DOHH2 (cell line): ENCODE measurements around the gene MYCBP2.

Source experiments
- H3F3A ChIP-seq: fragments of 200-600 bp; sonication (generic), shearing (Covaris generic); 2 replicates; pipeline ENCODE4 v1.6.0; 2016; ENCODE audit warnings: antibody characterized with exemption, mild to moderate bottlenecking; ENCODE audit not compliant: control insufficient read depth, insufficient read depth
- H3K27ac ChIP-seq: fragments of 200-600 bp; sonication (generic); 2 replicates; pipeline ENCODE4 v1.5.1; 2014; ENCODE audit warnings: low read depth, mild to moderate bottlenecking, low read length, moderate library complexity
- H3K27me3 ChIP-seq: fragments of 200-600 bp; sonication (generic); 2 replicates; pipeline ENCODE4 v1.6.1; 2014; ENCODE audit warnings: mild to moderate bottlenecking, low read length, mixed read lengths; ENCODE audit not compliant: control insufficient read depth
- H3K36me3 ChIP-seq: fragments of 200-600 bp; sonication (generic); 2 replicates; pipeline ENCODE4 v1.6.1; 2014; ENCODE audit warnings: mild to moderate bottlenecking, low read length, moderate library complexity, mixed read lengths; ENCODE audit not compliant: control insufficient read depth
- H3K4me1 ChIP-seq: fragments of 200-600 bp; sonication (generic); 2 replicates; pipeline ENCODE4 v1.6.1; 2014; ENCODE audit warnings: mild to moderate bottlenecking, low read length, mixed read lengths; ENCODE audit not compliant: control insufficient read depth
- H3K4me2 ChIP-seq: fragments of 200-600 bp; sonication (generic); 2 replicates; pipeline ENCODE4 v1.6.0; 2014; ENCODE audit warnings: mild to moderate bottlenecking, low read length, moderate library complexity
- H3K4me3 ChIP-seq: fragments of 200-600 bp; sonication (generic); 2 replicates; pipeline ENCODE4 v1.5.1; 2014; ENCODE audit warnings: mild to moderate bottlenecking, low read length, mixed read lengths
- H3K79me2 ChIP-seq: fragments of 200-600 bp; sonication (generic); 2 replicates; pipeline ENCODE4 v1.6.1; 2014; ENCODE audit warnings: mild to moderate bottlenecking, low read length, mixed read lengths; ENCODE audit not compliant: control insufficient read depth
- H3K9me2 ChIP-seq: fragments of 200-600 bp; sonication (generic); replicated peaks from 2 replicates; pipeline ENCODE4 v1.6.1; 2014; ENCODE audit warnings: mild to moderate bottlenecking, low read length, mixed read lengths; ENCODE audit not compliant: control insufficient read depth
- H3K9me3 ChIP-seq: fragments of 200-600 bp; sonication (generic); 2 replicates; pipeline ENCODE4 v1.6.1; 2014; ENCODE audit warnings: antibody characterized with exemption, low read length, mixed read lengths; ENCODE audit not compliant: control insufficient read depth, insufficient read depth
- H4K20me1 ChIP-seq: fragments of 200-600 bp; sonication (generic); 2 replicates; pipeline ENCODE4 v1.6.0; 2014; ENCODE audit warnings: low read depth, mild to moderate bottlenecking, antibody characterized with exemption, low read length, moderate library complexity; ENCODE audit not compliant: control insufficient read depth, insufficient read depth
- CTCF ChIP-seq: fragments of 200-600 bp; sonication (generic); IDR thresholded peaks from one replicate; pipeline ENCODE4 v1.5.1; 2014; ENCODE audit warnings: antibody characterized with exemption, mild to moderate bottlenecking, low read depth, low read length; ENCODE audit not compliant: poor library complexity, severe bottlenecking
- EZH2phosphoT487 ChIP-seq: fragments of 200-600 bp; sonication (generic); IDR thresholded peaks from 2 replicates; pipeline ENCODE4 v1.6.1; 2017; ENCODE audit warnings: borderline replicate concordance, mild to moderate bottlenecking, antibody characterized with exemption, low read length, moderate library complexity, mixed read lengths

MYCBP2 gene

GRCh38 chr13:77239312-77239711 lies 87.6 kb downstream of the MYCBP2 start:
- no peaks in the 10 kb centered on the region for H4K20me1 ChIP-seq
- no peaks in the 10 kb centered on the region for H3K9me3 ChIP-seq
- no peaks in the 10 kb centered on the region for H3K79me2 ChIP-seq
- H3K36me3 ChIP-seq: peaks cover 39% of the 10 kb centered on the region
- H3K27ac ChIP-seq: no peak overlapping the region
- no peak overlapping the region for H3K4me3 ChIP-seq
- H3F3A ChIP-seq: no peaks in the 10 kb centered on the region
- H3K9me2 ChIP-seq: no peaks in the 10 kb centered on the region
- H3K4me1 ChIP-seq: no peaks in the 10 kb centered on the region
- H3K4me2 ChIP-seq: no peak overlapping the region
- H3K27me3 ChIP-seq: no peaks in the 10 kb centered on the region
- no peak for TF ChIP-seq EZH2phosphoT487
- no peak for TF ChIP-seq CTCF

- Histone ChIP-seq H3K9me2 (no peaks in the 10 kb centered on the region), H3K27me3 (no peaks in the 10 kb centered on the region), H3K36me3 (peaks cover 12% of the 10 kb centered on the region), H3F3A (no peaks in the 10 kb centered on the region), H3K4me2 (no peak overlapping the region), H3K27ac (no peak overlapping the region), H4K20me1 (no peaks in the 10 kb centered on the region), H3K79me2 (no peaks in the 10 kb centered on the region), H3K9me3 (no peaks in the 10 kb centered on the region), H3K4me3 (no peak overlapping the region), H3K4me1 (no peaks in the 10 kb centered on the region)
- no peak for TF ChIP-seq CTCF
- no peak for TF ChIP-seq EZH2phosphoT487
These were observed 91.4 kb downstream of the MYCBP2 start for GRCh38 chr13:77235456-77236022.

GRCh38 chr13:77233159-77233558 lies 93.7 kb downstream of the MYCBP2 start:
- H3K4me2 ChIP-seq: no peak overlapping the region
- TF ChIP-seq CTCF: no peak
- no peak for TF ChIP-seq EZH2phosphoT487
- H3K4me3 ChIP-seq: no peak overlapping the region
- H3K9me2 ChIP-seq: no peaks in the 10 kb centered on the region
- H3K27me3 ChIP-seq: no peaks in the 10 kb centered on the region
- no peaks in the 10 kb centered on the region for H4K20me1 ChIP-seq
- peaks cover 8% of the 10 kb centered on the region for H3K36me3 ChIP-seq
- H3K79me2 ChIP-seq: no peaks in the 10 kb centered on the region
- H3F3A ChIP-seq: no peaks in the 10 kb centered on the region
- H3K4me1 ChIP-seq: no peaks in the 10 kb centered on the region
- H3K27ac ChIP-seq: no peak overlapping the region
- H3K9me3 ChIP-seq: no peaks in the 10 kb centered on the region

- H3K4me3 ChIP-seq: no peak overlapping the region
- peaks cover 3% of the 10 kb centered on the region for H3K36me3 ChIP-seq
- no peaks in the 10 kb centered on the region for H3K4me1 ChIP-seq
- TF ChIP-seq CTCF (no peak), EZH2phosphoT487 (no peak)
- H3K9me3 ChIP-seq: no peaks in the 10 kb centered on the region
- no peaks in the 10 kb centered on the region for H3K27me3 ChIP-seq
- no peaks in the 10 kb centered on the region for H3K9me2 ChIP-seq
- no peaks in the 10 kb centered on the region for H3F3A ChIP-seq
- no peak overlapping the region for H3K27ac ChIP-seq
- no peak overlapping the region for H3K4me2 ChIP-seq
- H4K20me1 ChIP-seq: no peaks in the 10 kb centered on the region
- H3K79me2 ChIP-seq: no peaks in the 10 kb centered on the region
These were observed 96.3 kb downstream of the MYCBP2 start for GRCh38 chr13:77230560-77230959.
